KG1 (cell line): ENCODE results near the gene MEI4.

Experiments used
- DNase-seq: peaks from one replicate; lab custom pipeline; 2025; lab: John Stamatoyannopoulos, UW

The MEI4 gene

GRCh38 chr6:77965449-77965848 is 312.6 kb downstream of the MEI4 start:
- DNase-seq = no peak

GRCh38 chr6:77972334-77972733 is 319.5 kb downstream of the MEI4 start:
- no peak for DNase-seq
